Kidney (tissue), 14 donors: Measurements from ENCODE around the gene SETDB2. TPM values are rescaled to one million over a fixed set of nuclear protein-coding genes. Genes with fewer than 3 reads are reported as not detected.

ENCODE experiments used
- DNase-seq, 5 donors: peaks; one replicate each; pipeline ENCODE4 v3.0.0-alpha.2; 2013 to 2020
- FAIRE-seq: peaks from 2 replicates; lab custom pipeline; 2012; peaks lifted over from hg19 to GRCh38; lab: Jason Lieb, UNC
- H3K27ac ChIP-seq, 2 donors: one replicate each; pipeline ENCODE4 v1.7.0; 2013; ENCODE audit warnings: low read depth in 2 of 2, low read length in 2 of 2, inconsistent platforms in 1 of 2
- H3K27me3 ChIP-seq: one replicate; pipeline ENCODE4 v1.7.1; 2013; ENCODE audit warnings: low read length, inconsistent platforms; ENCODE audit not compliant: control insufficient read depth, insufficient read depth
- H3K36me3 ChIP-seq, 3 donors: one replicate each; pipeline versions ENCODE4 v1.7.0 to v1.7.1; 2013; ENCODE audit warnings: low read length in 3 of 3, control low read depth in 1 of 3, inconsistent platforms in 1 of 3; ENCODE audit not compliant: insufficient read depth in 3 of 3, control insufficient read depth in 2 of 3
- H3K4me1 ChIP-seq, 3 donors: one replicate each; pipeline versions ENCODE4 v1.7.0 to v1.7.1; 2013; ENCODE audit warnings: low read length in 3 of 3, inconsistent platforms in 1 of 3, low read depth in 1 of 3; ENCODE audit not compliant: control insufficient read depth in 2 of 3, insufficient read depth in 2 of 3
- H3K4me3 ChIP-seq, 3 donors: one replicate each; pipeline versions ENCODE4 v1.7.0 to v1.8.1; 2013; ENCODE audit warnings: low read length in 3 of 3, control low read depth in 1 of 3, inconsistent platforms in 1 of 3
- H3K9ac ChIP-seq, 3 donors: one replicate each; pipeline versions ENCODE4 v1.7.0 to v1.7.1; 2013; ENCODE audit warnings: low read length in 3 of 3, control low read depth in 1 of 3, inconsistent platforms in 1 of 3
- H3K9me3 ChIP-seq, 3 donors: one replicate each; pipeline versions ENCODE4 v1.7.0 to v1.7.1; 2013; ENCODE audit warnings: low read length in 3 of 3, control low read depth in 1 of 3, inconsistent platforms in 1 of 3; ENCODE audit not compliant: control insufficient read depth in 2 of 3, insufficient read depth in 1 of 3
- CTCF ChIP-seq: IDR thresholded peaks from 3 replicates; pipeline ENCODE4 v1.5.1; 2012; ENCODE audit warnings: mild to moderate bottlenecking, moderate library complexity, borderline replicate concordance; ENCODE audit not compliant: insufficient read depth; ENCODE audit errors: extremely low read depth
- intact Hi-C: fragments of 100-400 bp; cut with DNase I; formaldehyde crosslinking; loops from one replicate; pipeline ENCODE4 v1.11.1; 2022
- polyA plus RNA-seq: library from polyadenylated mRNA; stranded (reverse); fragments of 350-450 nt; fragmentation: Illumina TruSeq; extraction: RNeasy Lipid Tissue Mini Kit (QIAGEN cat#74804); gene quantifications from one replicate; pipeline ENCODE4 v1.2.3, GENCODE V29; 2014; ENCODE audit warnings: low read depth, low replicate concordance; ENCODE audit not compliant: insufficient read depth
- total RNA-seq: library from RNA; stranded (reverse); fragmentation: NEBNext Ultra II Directional; extraction: Animal tissue kit (Norgen Biotek cat#: 25700); gene quantifications from one replicate; pipeline ENCODE4 v1.2.1, GENCODE V29; 2021
- donor health status: control.
- donor health status: control.
- donor health status: control.
- donor health status: control.
- donor health status: control.
- donor health status: DM: yes; HTN: yes; CAD: no.
- donor health status: Normal renal cell carcinoma (clear cell type).

Gene SETDB2
- total and polyA plus RNA-seq, 2 donors from 2014 or later = 5.7 to 15.1 TPM

- H3K4me1 ChIP-seq = no peaks in the 10 kb centered on the region
- no peaks in the 10 kb centered on the region for H3K27me3 ChIP-seq
- H3K9ac ChIP-seq = no peak overlapping the region
- no peak overlapping the region for H3K4me3 ChIP-seq
- H3K27ac ChIP-seq = no peak overlapping the region
- no peak for TF ChIP-seq CTCF
- no peaks in the 10 kb centered on the region for H3K36me3 ChIP-seq
- peaks cover 0 to 2% (median 0%) of the 10 kb centered on the region in 3 donors for H3K9me3 ChIP-seq
- FAIRE-seq (no peak), DNase-seq (no peak)
- intact Hi-C loops = no loop called here
These were observed 39.9 kb upstream of the SETDB2 start for GRCh38 chr13:49403996-49404702.

GRCh38 chr13:49404703-49405020 lies 39.4 kb upstream of the SETDB2 start:
- H3K9ac ChIP-seq = no peak overlapping the region
- no peaks in the 10 kb centered on the region for H3K4me1 ChIP-seq
- FAIRE-seq (no peak), DNase-seq (no peak)
- H3K4me3 ChIP-seq = no peak overlapping the region
- intact Hi-C loops = no loop called here
- H3K9me3 ChIP-seq = peaks cover 0 to 2% (median 0%) of the 10 kb centered on the region in 3 donors
- no peaks in the 10 kb centered on the region for H3K36me3 ChIP-seq
- no peaks in the 10 kb centered on the region for H3K27me3 ChIP-seq
- TF ChIP-seq CTCF = no peak
- H3K27ac ChIP-seq = no peak overlapping the region

- Histone ChIP-seq H3K9ac (no peak overlapping the region), H3K4me3 (no peak overlapping the region), H3K9me3 (peaks cover 0 to 2% (median 0%) of the 10 kb centered on the region in 3 donors), H3K27ac (no peak overlapping the region), H3K36me3 (no peaks in the 10 kb centered on the region), H3K4me1 (no peaks in the 10 kb centered on the region), H3K27me3 (no peaks in the 10 kb centered on the region)
- FAIRE-seq (no peak), DNase-seq (no peak)
- intact Hi-C loops = no loop called here
- TF ChIP-seq CTCF = no peak
These were observed 37.0 kb upstream of the SETDB2 start for GRCh38 chr13:49407068-49407467.

- no peak overlapping the region for H3K27ac ChIP-seq
- no peak overlapping the region for H3K4me3 ChIP-seq
- no peaks in the 10 kb centered on the region for H3K27me3 ChIP-seq
- H3K36me3 ChIP-seq = no peaks in the 10 kb centered on the region
- H3K9me3 ChIP-seq = peaks cover 0 to 2% (median 0%) of the 10 kb centered on the region in 3 donors
- intact Hi-C loops = no loop called here
- DNase-seq = no peak
- no peak for TF ChIP-seq CTCF
- no peak for FAIRE-seq
- H3K9ac ChIP-seq = no peak overlapping the region
- no peaks in the 10 kb centered on the region for H3K4me1 ChIP-seq
These were observed 36.1 kb upstream of the SETDB2 start for GRCh38 chr13:49407936-49408335.
